ENCODE measurements around the gene KRTAP5-10.
"Not testable (repeated sequence)": the region's sequence is repeated elsewhere in the genome, so short reads cannot be mapped to it uniquely, and the experiment has no call there.

KRTAP5-10 gene, protein sequence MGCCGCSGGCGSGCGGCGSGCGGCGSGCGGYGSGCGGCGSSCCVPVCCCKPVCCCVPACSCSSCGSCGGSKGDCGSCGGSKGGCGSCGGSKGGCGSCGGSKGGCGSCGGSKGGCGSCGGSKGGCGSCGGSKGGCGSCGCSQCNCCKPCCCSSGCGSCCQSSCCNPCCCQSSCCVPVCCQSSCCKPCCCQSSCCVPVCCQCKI

GRCh38 chr11:71565263-71565662 lies at the start of gene KRTAP5-10:
Gene KRTAP5-10, plus strand, starts transcription at chr11:71565563. Its CDS starts 25 bp downstream, at chr11:71565588.
- DNase-seq = no peak

- no peak for DNase-seq
These were observed 46.6 kb upstream of the KRTAP5-10 start for GRCh38 chr11:71518506-71519471.

DNA sequence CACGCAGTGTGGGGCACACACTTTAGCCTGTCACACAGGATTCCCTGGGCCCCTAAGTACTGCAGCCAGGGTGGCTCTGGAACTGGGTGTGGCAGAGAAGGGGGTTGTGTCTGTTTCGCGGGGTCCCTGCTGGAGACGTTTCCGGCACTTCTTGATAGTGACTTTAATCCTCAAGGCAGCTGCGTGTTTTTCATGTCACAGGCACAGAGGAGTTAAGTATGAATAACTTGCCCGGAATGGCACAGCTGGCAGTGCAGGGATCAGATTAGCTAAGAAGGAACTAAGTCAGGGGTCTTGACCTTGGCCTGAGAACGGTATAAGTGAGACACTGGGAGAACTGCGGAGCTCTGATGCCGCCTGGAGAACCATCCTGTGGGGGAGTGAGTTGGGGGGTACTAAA lies 45.8 kb upstream of the KRTAP5-10 start:
- DNase-seq = no peak

- no peak for DNase-seq
These were observed 40.0 kb upstream of the KRTAP5-10 start for GRCh38 chr11:71525188-71525937.

GRCh38 chr11:71525938-71526495 lies 39.3 kb upstream of the KRTAP5-10 start:
- no peak for DNase-seq

DNA sequence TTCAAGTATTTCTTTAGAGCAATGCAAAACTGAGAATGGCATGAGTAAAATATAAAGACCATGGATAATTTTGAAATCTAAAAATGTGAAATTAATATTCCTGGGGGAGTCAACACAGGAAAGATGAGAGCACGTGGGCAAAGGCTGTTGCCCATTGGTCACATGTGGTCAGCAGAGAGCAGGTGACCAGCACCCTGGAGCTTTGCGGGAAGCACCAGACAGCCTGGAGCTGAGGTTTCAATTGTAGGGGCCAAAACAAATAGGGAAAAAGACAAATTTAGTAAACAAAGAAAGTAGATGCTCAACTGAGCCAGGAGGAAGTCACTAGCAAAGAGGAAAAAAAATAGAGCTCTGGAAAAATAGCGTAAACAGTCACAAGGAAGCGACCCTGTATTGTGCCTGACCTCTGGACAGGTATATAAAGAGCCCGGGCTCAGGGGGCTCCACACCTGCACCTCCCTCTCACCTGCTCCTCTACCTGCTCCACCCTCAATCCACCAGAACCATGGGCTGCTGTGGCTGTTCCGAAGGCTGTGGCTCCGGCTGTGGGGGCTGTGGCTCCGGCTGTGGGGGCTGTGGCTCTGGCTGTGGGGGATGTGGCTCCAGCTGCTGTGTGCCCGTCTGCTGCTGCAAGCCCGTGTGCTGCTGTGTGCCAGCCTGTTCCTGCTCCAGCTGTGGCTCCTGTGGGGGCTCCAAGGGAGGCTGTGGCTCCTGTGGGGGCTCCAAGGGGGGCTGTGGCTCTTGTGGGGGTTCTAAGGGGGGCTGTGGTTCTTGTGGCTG lies 38.4 kb upstream of the KRTAP5-10 start, which contains the start of gene KRTAP5-7:
Gene KRTAP5-7 (plus strand): TSS at position 472 of the 780 bp plus-strand sequence. CDS start 34 bp downstream, at position 506.
- peak; percentile 24 for DNase-seq

DNA sequence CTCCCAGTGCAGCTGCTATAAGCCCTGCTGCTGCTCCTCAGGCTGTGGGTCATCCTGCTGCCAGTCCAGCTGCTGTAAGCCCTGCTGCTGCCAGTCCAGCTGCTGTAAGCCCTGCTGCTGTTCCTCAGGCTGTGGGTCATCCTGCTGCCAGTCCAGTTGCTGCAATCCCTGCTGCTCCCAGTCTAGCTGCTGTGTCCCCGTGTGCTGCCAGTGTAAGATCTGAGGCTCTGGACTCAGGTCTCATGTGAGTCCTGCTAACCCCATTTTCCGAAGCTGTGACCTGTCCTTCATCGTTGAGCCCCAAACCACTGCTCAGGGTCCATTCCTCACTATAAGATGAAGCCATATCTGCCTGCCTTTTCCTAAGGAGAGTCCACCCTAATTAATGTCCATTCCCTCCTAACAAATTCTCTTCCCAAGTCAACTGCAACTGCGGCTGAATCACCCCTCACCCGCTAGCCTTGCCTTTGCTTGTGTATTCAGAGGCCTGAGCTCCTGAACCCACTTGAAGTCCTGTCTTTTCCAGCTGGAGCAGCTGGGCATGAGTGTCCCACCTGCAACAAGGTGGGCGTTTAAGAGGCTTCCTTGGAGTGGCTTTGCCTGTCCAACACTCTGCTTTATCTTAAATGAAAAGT lies 37.7 kb upstream of the KRTAP5-10 start:
- no peak for DNase-seq

- no peak for DNase-seq
These were observed 34.8 kb upstream of the KRTAP5-10 start for GRCh38 chr11:71530602-71531001.

DNA sequence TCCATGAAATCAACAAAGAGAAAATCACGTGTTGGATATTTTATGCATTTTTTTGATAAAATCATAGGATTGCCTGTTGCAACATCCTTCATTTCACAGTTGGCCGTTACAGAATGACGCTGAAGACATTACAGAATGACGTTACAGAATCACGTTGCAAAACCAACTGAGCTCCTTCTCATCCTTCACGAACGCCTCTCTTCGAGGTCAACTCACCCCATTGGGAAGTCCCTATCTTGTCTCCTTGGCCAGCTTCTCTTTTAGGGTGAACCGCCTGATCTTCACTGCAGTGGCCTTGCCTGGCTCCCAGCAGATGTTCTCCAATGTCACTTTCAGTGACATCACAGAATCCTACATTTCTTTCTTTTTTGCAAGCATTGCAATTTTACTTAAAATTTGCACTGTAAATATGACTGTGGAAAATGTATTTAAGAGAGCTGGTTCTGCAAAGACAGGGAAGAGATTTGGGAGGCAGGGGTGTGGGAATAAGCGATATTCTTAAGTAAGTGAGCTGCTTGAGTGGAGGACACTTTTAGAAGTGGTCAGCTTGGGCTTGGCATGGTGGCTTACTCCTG lies 33.2 kb upstream of the KRTAP5-10 start:
- no peak for DNase-seq

GRCh38 chr11:71534711-71535608 lies 30.4 kb upstream of the KRTAP5-10 start:
- not testable (repeated sequence) for DNase-seq

- no peak for DNase-seq
These were observed 29.5 kb upstream of the KRTAP5-10 start for GRCh38 chr11:71535825-71536224.

DNA sequence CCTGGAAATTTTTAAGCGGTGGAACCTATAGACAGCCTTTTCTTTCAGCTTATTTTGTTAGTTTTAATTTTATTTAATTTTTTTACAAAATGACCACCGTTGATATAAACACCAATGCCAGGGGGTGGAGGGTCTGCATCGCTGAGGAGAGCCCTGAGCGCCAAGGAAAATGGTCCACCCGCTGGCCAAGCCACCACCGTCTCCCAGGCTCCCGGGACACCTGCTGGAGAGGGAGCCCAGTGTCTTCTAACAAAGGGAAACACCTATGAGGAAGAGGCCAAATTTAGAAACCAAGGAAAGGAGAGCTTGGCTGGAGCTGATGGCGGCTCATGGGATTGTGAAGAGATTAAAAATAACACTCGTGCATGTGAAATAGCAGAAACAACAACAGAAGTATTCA lies 27.8 kb upstream of the KRTAP5-10 start:
- no peak for DNase-seq

DNA sequence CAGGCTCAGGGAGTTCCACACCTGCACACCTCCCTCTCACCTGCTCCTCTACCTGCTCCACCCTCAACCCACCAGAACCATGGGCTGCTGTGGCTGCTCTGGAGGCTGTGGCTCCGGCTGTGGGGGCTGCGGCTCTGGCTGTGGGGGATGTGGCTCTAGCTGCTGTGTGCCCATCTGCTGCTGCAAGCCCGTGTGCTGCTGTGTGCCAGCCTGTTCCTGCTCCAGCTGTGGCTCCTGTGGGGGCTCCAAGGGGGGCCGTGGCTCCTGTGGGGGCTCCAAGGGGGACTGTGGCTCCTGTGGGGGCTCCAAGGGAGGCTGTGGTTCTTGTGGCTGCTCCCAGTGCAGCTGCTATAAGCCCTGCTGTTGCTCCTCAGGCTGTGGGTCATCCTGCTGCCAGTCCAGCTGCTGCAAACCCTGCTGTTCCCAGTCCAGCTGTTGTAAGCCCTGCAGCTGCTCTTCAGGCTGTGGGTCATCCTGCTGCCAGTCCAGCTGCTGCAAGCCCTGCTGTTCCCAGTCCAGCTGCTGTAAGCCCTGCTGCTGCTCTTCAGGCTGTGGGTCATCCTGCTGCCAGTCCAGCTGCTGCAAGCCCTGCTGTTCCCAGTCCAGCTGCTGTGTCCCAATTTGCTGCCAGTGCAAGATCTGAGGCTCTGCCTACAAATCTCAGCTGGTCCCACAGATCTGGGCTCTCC lies 27.2 kb upstream of the KRTAP5-10 start, which contains the start of gene KRTAP5-8:
Gene KRTAP5-8 (plus strand): TSS at position 49 of the 689 bp plus-strand sequence. CDS start 31 bp downstream, at position 80.
- DNase-seq = not testable (repeated sequence)

DNA sequence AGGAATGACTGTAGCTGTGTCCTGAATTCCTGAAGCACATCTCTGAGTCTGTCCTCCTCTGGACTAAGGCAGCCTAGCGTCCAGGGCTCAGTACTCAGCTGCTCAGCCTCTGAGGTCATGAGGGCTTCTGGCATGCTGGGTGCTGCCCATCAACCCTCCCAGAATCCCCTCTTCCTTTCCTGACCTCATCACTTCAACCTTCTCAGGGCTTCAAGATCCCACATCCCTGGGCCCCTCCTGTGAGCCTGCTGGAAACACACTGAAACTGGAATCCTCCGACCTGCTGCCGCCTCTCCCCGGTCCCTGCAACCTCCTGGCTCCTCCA lies 26.7 kb upstream of the KRTAP5-10 start:
- DNase-seq = no peak

GRCh38 chr11:71539017-71539416 lies 26.3 kb upstream of the KRTAP5-10 start:
- no peak for DNase-seq

DNA sequence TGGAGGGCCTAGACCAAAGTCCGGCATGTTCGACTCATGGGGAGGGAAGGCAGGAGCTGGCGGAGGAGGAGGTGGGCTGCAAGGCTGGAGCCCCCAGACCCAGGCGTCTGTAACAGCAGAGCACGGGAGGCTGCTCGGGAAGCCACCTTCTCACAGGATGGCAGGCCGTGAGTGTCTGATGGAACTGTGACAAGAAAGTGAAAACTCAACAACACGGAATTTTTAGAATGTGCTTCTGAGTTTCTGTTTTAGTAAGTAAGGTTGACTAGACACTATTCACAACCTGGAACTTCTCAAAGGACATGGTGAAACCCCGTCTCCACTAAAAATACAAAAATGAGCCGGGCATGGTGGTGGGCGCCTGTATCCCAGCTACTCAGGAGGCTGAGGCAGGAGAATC lies 25.4 kb upstream of the KRTAP5-10 start:
- not testable (repeated sequence) for DNase-seq

GRCh38 chr11:71540521-71541304 lies 24.6 kb upstream of the KRTAP5-10 start:
- not testable (repeated sequence) for DNase-seq

GRCh38 chr11:71542382-71542781 lies 23.0 kb upstream of the KRTAP5-10 start:
- DNase-seq = no peak
